GM18502 (cell line): ENCODE data around the gene TCAF2.
A peak's percentile ranks its signal among the peaks of the same experiment; 100 is the strongest.
"Not testable (repeated sequence)": the region's sequence is repeated elsewhere in the genome, so short reads cannot be mapped to it uniquely, and the experiment has no call there.

Experiments
- ATAC-seq: cut with Tn5 transposase; IDR thresholded peaks from one replicate; pipeline ENCODE4 v1.9.1; 2021; ENCODE audit warnings: mild to moderate bottlenecking; ENCODE audit not compliant: unreplicated experiment, poor library complexity

The TCAF2 gene

GRCh38 chr7:143620646-143621045, at the start of gene TCAF2:
Gene TCAF2, plus strand, starts transcription at chr7:143620974.
- peak; percentile 83 for ATAC-seq

- not testable (repeated sequence) for ATAC-seq
Observed at GRCh38 chr7:143571501-143571900, 49.3 kb upstream of the TCAF2 start, which contains the start of gene CTAGE15. Gene CTAGE15, plus strand, starts transcription at chr7:143571801. Its CDS starts 17 bp downstream, at chr7:143571818.

DNA sequence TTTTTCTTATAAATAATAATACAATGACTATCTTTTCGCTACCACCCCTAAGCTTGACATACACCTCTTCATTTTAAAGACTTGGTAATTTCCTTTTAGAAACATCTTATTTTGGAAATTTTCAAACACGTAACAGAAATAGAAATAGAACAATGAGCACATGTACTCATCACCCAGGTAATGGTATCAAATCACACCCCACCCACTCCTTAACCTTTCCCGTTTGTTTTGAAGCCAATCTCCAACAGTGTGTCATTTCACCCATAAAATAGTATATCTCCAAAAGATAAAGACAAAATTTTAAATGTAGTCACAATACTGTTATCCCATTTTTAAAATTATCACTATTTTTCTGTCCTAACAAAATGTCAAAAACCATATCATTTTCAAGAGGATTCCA, 32.6 kb upstream of the TCAF2 start:
- not testable (repeated sequence) for ATAC-seq

GRCh38 chr7:143589897-143590296, 30.9 kb upstream of the TCAF2 start:
- ATAC-seq: not testable (repeated sequence)

- not testable (repeated sequence) for ATAC-seq
Observed at GRCh38 chr7:143598086-143598485, 22.7 kb upstream of the TCAF2 start.

DNA sequence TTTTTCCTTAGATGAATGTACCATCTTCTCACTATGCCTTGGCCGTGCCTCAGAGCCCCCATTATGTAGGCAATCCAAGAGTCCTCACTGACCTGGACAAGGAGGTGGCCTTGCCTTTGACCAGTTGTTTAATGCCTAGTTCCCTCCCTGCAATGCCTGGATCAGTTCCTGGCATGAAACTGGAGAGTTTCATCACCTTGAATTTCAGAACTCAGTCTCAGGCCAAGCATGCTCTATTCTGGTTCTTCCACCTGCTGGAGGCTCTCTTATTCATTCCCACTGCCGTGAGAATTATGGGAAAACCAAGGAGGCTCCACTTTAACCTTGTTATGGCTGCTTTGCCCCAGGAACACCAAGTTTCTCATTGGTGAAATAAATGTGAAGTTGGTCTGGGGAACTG, 17.2 kb upstream of the TCAF2 start:
- ATAC-seq: not testable (repeated sequence)

DNA sequence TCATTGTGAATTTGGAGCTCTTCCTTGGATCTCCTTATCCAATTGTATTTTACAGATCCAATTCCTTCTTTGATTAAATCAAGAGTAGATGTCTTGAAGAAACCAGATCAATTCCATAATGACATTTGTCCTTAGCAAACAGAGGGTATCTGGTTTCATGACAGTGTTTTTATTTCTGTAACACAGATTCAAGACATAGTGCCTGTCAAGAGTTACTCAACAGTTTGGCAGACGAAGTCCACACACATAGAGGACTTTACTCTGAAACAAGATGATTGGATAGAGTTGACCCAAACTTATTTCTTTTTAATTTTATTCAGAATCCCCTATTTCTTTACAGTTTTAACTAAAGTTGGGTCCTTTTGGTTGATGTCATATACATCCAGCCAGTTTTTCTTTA, 14.7 kb upstream of the TCAF2 start:
- not testable (repeated sequence) for ATAC-seq

- ATAC-seq: not testable (repeated sequence)
Observed at GRCh38 chr7:143615545-143615944, 5.2 kb upstream of the TCAF2 start.

GRCh38 chr7:143617204-143617603, 3.6 kb upstream of the TCAF2 start:
- ATAC-seq: not testable (repeated sequence)

- ATAC-seq: peak; percentile 48
Observed at GRCh38 chr7:143620058-143620457, 716 bp upstream of the TCAF2 start.

- ATAC-seq: peak; percentile 41
Observed at GRCh38 chr7:143621175-143621574, 401 bp downstream of the TCAF2 start.

- peak; percentile 35 for ATAC-seq
Observed at GRCh38 chr7:143622130-143622529, 1.4 kb downstream of the TCAF2 start.

GRCh38 chr7:143630653-143631052, 9.9 kb downstream of the TCAF2 start:
- ATAC-seq: not testable (repeated sequence)

- ATAC-seq: not testable (repeated sequence)
Observed at GRCh38 chr7:143632506-143632905, 11.7 kb downstream of the TCAF2 start.

GRCh38 chr7:143633013-143633618, 12.3 kb downstream of the TCAF2 start:
- not testable (repeated sequence) for ATAC-seq

DNA sequence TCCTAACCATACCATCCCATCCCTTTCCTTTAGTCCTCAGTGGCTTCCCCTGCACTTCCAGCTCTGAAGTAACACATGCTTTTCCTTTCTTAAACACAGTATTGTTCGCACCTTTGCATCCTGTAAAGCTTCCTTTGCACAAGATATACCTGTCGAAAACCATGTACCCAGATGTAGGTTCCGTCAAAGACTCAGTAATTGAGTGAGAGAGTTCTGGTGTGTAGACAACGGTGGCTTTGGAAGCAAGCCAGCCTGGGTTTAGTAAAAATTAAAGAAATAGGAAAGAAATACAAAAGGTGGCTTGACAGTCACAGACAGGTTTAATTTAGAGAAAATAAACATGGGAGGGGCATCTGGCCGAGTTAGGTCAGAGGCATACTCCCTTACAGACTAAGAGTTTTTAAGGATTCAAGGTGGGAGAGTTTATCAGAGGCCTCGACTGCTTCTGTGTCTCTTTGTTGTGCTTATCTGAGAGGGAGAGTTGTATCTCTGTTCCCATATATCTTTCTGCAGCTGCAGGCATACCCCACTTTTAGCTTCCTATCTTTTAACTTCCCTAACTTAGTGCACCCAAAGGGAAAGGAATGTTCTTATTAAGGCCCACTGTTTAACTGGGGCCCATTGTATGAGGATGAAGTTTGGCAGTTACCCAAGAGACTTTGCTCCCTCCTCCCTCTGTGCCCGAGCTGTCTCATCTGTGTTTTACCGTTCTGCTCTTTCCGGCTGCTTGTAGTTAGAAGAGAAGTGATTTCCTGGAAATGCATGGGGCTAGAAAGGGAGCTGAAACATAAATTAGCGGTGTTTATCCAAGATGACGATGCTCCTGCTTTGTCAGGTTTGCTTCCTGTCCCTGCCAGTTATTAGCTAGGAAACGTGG, 14.8 kb downstream of the TCAF2 start:
- not testable (repeated sequence) for ATAC-seq

- peak; percentile 88 for ATAC-seq
Observed at GRCh38 chr7:143639372-143639771, 18.6 kb downstream of the TCAF2 start.

DNA sequence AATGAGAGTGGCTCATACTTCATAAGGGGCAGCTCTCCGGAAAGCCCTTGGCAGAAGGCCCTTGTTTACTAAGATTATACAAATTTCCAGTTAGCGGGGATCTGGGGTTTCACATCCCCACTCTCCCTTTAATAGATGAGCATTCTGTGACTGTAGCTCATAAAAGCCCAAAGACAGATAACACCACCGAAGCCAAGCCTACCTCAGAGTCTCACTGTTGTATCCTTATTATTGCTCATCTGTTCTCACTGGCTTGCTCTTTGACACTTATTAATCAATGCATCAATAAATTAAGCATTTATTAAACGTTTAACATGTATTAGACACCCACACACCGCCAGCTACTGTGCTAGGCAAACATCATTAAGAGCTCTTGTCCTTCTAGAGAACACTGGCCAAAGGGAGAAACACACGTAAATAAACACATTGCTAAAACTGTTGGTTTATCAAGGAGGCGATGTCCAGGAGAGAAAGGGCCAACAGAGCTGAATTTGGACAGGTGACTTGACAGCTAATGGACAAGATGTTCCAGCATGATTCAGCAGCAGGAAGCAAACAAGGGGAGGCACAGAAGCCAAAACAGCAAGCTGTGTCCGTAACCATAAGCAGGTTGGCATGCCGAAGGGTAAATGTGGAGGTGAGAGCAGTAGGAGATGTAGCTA, 19.9 kb downstream of the TCAF2 start:
- ATAC-seq: not testable (repeated sequence)

DNA sequence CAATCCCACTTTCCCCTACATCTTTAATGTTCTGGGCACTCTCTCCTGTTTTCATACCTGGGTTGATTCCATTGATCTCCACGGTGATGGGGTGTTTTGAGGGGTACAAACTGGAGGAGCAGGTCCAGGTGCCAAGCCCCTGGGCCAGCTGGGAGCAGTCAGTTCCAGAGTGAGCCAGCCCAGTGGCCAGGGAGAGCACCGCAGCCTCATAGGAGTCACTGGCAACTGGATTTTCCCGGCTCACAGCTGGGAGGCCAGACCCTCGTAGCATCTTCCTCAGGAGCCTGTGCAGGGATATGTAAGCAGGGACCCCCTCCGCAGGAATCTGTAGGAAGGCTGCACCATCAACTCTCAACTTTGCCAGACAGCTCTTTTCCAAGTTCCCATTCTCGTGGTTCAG, 25.8 kb downstream of the TCAF2 start:
- ATAC-seq: not testable (repeated sequence)

DNA sequence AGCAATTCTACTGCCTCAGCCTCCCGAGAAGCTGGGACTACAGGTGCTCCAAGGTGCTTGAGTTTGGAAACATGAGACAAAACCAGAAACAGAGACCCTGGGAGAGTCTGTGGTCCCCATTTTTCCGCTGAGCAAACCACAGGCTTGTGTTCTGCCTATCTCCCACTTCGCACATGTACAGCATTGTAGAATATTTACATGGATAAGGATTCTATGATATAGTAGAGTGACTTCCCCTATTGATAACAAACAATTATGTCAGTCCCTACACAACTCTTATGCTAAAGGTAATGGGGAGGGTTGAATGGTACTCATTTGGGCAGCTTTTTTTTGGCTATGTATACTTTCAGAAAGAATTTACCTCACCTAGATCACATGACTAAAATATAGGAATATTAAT, 29.1 kb downstream of the TCAF2 start:
- not testable (repeated sequence) for ATAC-seq

DNA sequence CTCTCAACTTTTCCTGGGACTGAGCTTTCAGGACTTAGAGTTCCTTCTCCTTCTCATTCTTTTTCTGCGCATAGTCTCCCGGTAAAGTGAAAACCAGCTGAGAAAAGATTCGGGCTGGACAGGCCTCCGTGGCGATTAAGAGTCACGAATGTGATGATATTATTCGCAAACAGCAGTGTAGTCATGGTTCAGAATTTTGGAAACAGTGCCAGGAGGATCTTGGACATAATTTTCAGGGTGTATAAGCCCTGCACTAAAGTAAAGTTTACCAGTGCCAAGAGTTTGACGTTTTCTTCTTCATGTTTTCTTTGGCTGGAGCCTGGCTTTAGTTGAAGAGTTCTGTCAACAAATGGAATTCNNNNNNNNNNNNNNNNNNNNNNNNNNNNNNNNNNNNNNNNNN, 29.7 kb downstream of the TCAF2 start:
- ATAC-seq: not testable (repeated sequence)
